ENCODE measurements around the gene EPB41. TPM values are rescaled to one million over a fixed set of nuclear protein-coding genes. Genes with fewer than 3 reads are reported as not detected.

Gene EPB41
- total and polyA plus RNA-seq, 2 of the 8 experiments (the other 6 are each of a cell fraction or from before 2014, with no cell fraction given), result 36.7 to 109 TPM

DNA sequence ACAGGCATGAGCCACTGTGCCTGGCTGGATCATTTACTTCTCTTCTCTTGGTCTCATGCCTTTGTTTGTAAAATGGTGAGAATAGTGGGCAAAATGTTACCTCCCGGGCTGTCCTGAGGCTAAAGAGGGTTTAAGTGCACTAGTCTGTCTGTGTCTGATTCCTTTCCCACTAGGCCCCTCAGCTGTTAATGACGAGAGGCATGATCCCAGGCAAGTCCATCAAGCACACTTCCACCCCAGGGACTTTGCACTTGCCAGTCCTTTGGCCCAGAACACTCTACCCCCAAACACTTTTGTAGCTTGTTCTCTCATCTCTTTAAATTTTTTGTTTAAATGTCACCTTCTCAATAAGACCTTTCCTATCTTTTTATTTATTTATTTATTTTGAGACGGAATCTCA, 13.8 kb upstream of the EPB41 start:
- H3K36me3 ChIP-seq (ENCODE audit: control insufficient read depth in 2 of 4, insufficient read depth in 4 of 4, low read length in 3 of 4), result no peaks in the 10 kb centered on the region
- H2AK5ac ChIP-seq (ENCODE audit: low read depth, low read length), result no peak overlapping the region
- no peak overlapping the region for H3K9ac ChIP-seq (replicated peaks in 1 of 4; ENCODE audit: extremely low read depth in 1 of 4, low read depth in 3 of 4, low read length in 3 of 4)
- no peak overlapping the region for H3K27ac ChIP-seq (ENCODE audit: low read depth, low read length)
- H3K23ac ChIP-seq (ENCODE audit: insufficient read length), result no peak overlapping the region
- H3K56ac ChIP-seq (replicated peaks; ENCODE audit: insufficient read length, low read depth, low read length), result no peak overlapping the region
- no peak overlapping the region for H2BK20ac ChIP-seq (ENCODE audit: low read length)
- H3K27me3 ChIP-seq (replicated peaks in 1 of 4; ENCODE audit: control insufficient read depth in 3 of 4, extremely low read depth in 1 of 4, insufficient read depth in 3 of 4, low read length in 3 of 4), result no peaks in the 10 kb centered on the region
- no peaks in the 10 kb centered on the region for H3K9me3 ChIP-seq (ENCODE audit: insufficient read depth in 2 of 2, low read depth in 1 of 2, low read length in 1 of 2)
- H3K14ac ChIP-seq (ENCODE audit: insufficient read length), result no peak overlapping the region
- no peak overlapping the region for H2BK12ac ChIP-seq (ENCODE audit: low read depth, low read length)
- H3K4ac ChIP-seq (replicated peaks; ENCODE audit: insufficient read length, low read depth, low read length), result no peak overlapping the region
- no peak for TF ChIP-seq CBX5 (IDR thresholded peaks at IDR 0.05; ENCODE audit: low read depth, low read length)
- no peak for TF ChIP-seq BCL11A (IDR thresholded peaks at IDR 0.05; ENCODE audit: low read depth in 2 of 2, low read length in 2 of 2)
- TF ChIP-seq, protein P1, sequence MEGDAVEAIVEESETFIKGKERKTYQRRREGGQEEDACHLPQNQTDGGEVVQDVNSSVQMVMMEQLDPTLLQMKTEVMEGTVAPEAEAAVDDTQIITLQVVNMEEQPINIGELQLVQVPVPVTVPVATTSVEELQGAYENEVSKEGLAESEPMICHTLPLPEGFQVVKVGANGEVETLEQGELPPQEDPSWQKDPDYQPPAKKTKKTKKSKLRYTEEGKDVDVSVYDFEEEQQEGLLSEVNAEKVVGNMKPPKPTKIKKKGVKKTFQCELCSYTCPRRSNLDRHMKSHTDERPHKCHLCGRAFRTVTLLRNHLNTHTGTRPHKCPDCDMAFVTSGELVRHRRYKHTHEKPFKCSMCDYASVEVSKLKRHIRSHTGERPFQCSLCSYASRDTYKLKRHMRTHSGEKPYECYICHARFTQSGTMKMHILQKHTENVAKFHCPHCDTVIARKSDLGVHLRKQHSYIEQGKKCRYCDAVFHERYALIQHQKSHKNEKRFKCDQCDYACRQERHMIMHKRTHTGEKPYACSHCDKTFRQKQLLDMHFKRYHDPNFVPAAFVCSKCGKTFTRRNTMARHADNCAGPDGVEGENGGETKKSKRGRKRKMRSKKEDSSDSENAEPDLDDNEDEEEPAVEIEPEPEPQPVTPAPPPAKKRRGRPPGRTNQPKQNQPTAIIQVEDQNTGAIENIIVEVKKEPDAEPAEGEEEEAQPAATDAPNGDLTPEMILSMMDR (IDR thresholded peaks at IDR 0.05; ENCODE audit: control extremely low read depth in 1 of 3, insufficient read depth in 1 of 3, low read depth in 1 of 3, low read length in 3 of 3), result no peak
- TF ChIP-seq BACH1 (IDR thresholded peaks at IDR 0.05; ENCODE audit: low read length), result no peak
- TF ChIP-seq SIRT6 (IDR thresholded peaks at IDR 0.05; ENCODE audit: low read length), result no peak
- TF ChIP-seq GABPA (IDR thresholded peaks at IDR 0.05; ENCODE audit: borderline replicate concordance, insufficient read depth, low read length), result no peak
- TF ChIP-seq CREB1 (IDR thresholded peaks at IDR 0.05), result no peak
- no peak for TF ChIP-seq TBP (IDR thresholded peaks at IDR 0.05; ENCODE audit: low read depth, low read length)
- TF ChIP-seq JUND (IDR thresholded peaks at IDR 0.05; ENCODE audit: low read length), result no peak
- no peaks in the 10 kb centered on the region for H3K4me1 ChIP-seq (replicated peaks in 1 of 4; ENCODE audit: control insufficient read depth in 3 of 4, insufficient read depth in 4 of 4, low read length in 3 of 4)
- no peak overlapping the region for H2BK120ac ChIP-seq (replicated peaks; ENCODE audit: low read depth, low read length)
- 95% methylated on average over 3 of the region's 3 CpGs; no CpG with 5 or more reads in 1 of the 2 experiments for WGBS, 2 experiments (ENCODE audit: extremely low coverage in 1 of 2, insufficient coverage in 1 of 2, insufficient read length in 1 of 2, insufficient replicate concordance in 2 of 2, low coverage in 1 of 2, low lambda C conversion rate in 2 of 2, missing lambda C conversion rate in 1 of 2)
- FAIRE-seq (no peak), DNase-seq (ENCODE audit: low read depth in 1 of 2, low spot score in 2 of 2) (no peak)
- no peak overlapping the region for H3K18ac ChIP-seq (ENCODE audit: extremely low read depth, low read length)
- no peaks in the 10 kb centered on the region for H3K79me2 ChIP-seq (ENCODE audit: control insufficient read depth in 1 of 2, insufficient read depth in 2 of 2, low read length in 2 of 2)
- no peak overlapping the region for H2AFZ ChIP-seq (ENCODE audit: low read length)
- no peak overlapping the region for H4K91ac ChIP-seq (replicated peaks; ENCODE audit: insufficient read length, low read length)
- H4K20me1 ChIP-seq (replicated peaks in 1 of 2; ENCODE audit: control insufficient read depth in 1 of 2, insufficient read depth in 2 of 2, low read length in 2 of 2), result no peaks in the 10 kb centered on the region
- ChIA-PET POLR2A (ENCODE audit: partially characterized antibody) (interaction anchor here (1.3 kb wide), 1 partner anchor 13 kb away, joined by 4 read pairs; the partner anchor contains the start of gene EPB41), CTCF (ENCODE audit: partially characterized antibody) (interaction anchor here (0.8 to 3.6 kb wide), 6 partner anchors 12 to 297 kb away, joined by 3 to 10 read pairs (median 6); no protein-coding TSS in a partner anchor)
- H3K23me2 ChIP-seq (ENCODE audit: low read depth, low read length), result no peaks in the 10 kb centered on the region
- H2BK5ac ChIP-seq (ENCODE audit: low read depth, low read length), result no peak overlapping the region
- no peak overlapping the region for H3K4me2 ChIP-seq (ENCODE audit: insufficient read depth in 1 of 2, low read depth in 2 of 2, low read length in 2 of 2)
- H3K79me1 ChIP-seq (ENCODE audit: low read depth, low read length), result no peaks in the 10 kb centered on the region
- no peak overlapping the region for H4K5ac ChIP-seq (ENCODE audit: insufficient read length, low read depth, low read length)
- no peak overlapping the region for H2BK15ac ChIP-seq (ENCODE audit: low read length)
- no peak overlapping the region for H4K8ac ChIP-seq (ENCODE audit: extremely low read depth, insufficient read depth, low read length)
- H3K4me3 ChIP-seq (ENCODE audit: extremely low read depth in 1 of 4, insufficient read depth in 2 of 4, low read depth in 3 of 4, low read length in 4 of 4), result no peak overlapping the region
